ENCODE results near the gene CFAP77. TPM values are rescaled to one million over a fixed set of nuclear protein-coding genes. Genes with fewer than 3 reads are reported as not detected.

CFAP77 gene
- total RNA-seq, 1 experiment from 2014 or later, result not detected

GRCh38 chr9:132404228-132404881 is 5.7 kb upstream of the CFAP77 start:
- in situ Hi-C loops (cut with HindIII; ENCODE audit: low pct_unique_long_range_greater_than_20kb, low sequenced_read_pairs), result no loop called here
- no peak for DNase-seq (ENCODE audit: low read depth, low spot score)

- in situ Hi-C loops (cut with HindIII; ENCODE audit: low pct_unique_long_range_greater_than_20kb, low sequenced_read_pairs), result no loop called here
- peak; percentile 95 for DNase-seq (ENCODE audit: low read depth, low spot score)
These were observed 3.4 kb upstream of the CFAP77 start, which contains the start of gene TTF1 for GRCh38 chr9:132406554-132407122. Gene TTF1, minus strand, starts transcription at chr9:132406840. Its CDS starts 4,019 bp downstream, at chr9:132402821.

GRCh38 chr9:132407196-132407595 is 2.8 kb upstream of the CFAP77 start:
- in situ Hi-C loops (cut with HindIII; ENCODE audit: low pct_unique_long_range_greater_than_20kb, low sequenced_read_pairs), result no loop called here
- DNase-seq (ENCODE audit: low read depth, low spot score), result no peak

- DNase-seq (ENCODE audit: low read depth, low spot score), result no peak
- in situ Hi-C loops (cut with HindIII; ENCODE audit: low pct_unique_long_range_greater_than_20kb, low sequenced_read_pairs), result no loop called here
These were observed 1.5 kb upstream of the CFAP77 start for GRCh38 chr9:132408521-132408920.

- in situ Hi-C loops (cut with HindIII; ENCODE audit: low pct_unique_long_range_greater_than_20kb, low sequenced_read_pairs), result no loop called here
- no peak for DNase-seq (ENCODE audit: low read depth, low spot score)
These were observed 631 bp downstream of the CFAP77 start for GRCh38 chr9:132410642-132411041.

GRCh38 chr9:132411091-132411508 is 1.1 kb downstream of the CFAP77 start:
- in situ Hi-C loops (cut with HindIII; ENCODE audit: low pct_unique_long_range_greater_than_20kb, low sequenced_read_pairs), result no loop called here
- DNase-seq (ENCODE audit: low read depth, low spot score), result no peak

- DNase-seq (ENCODE audit: low read depth, low spot score), result peak; percentile 57
- in situ Hi-C loops (cut with HindIII; ENCODE audit: low pct_unique_long_range_greater_than_20kb, low sequenced_read_pairs), result no loop called here
These were observed 2.1 kb downstream of the CFAP77 start for GRCh38 chr9:132412089-132412488.

- DNase-seq (ENCODE audit: low read depth, low spot score), result no peak
- in situ Hi-C loops (cut with HindIII; ENCODE audit: low pct_unique_long_range_greater_than_20kb, low sequenced_read_pairs), result no loop called here
These were observed 3.9 kb downstream of the CFAP77 start for GRCh38 chr9:132413926-132414325.

GRCh38 chr9:132414731-132415130 is 4.7 kb downstream of the CFAP77 start:
- no peak for DNase-seq (ENCODE audit: low read depth, low spot score)
- in situ Hi-C loops (cut with HindIII; ENCODE audit: low pct_unique_long_range_greater_than_20kb, low sequenced_read_pairs), result no loop called here

GRCh38 chr9:132415181-132415580 is 5.2 kb downstream of the CFAP77 start:
- in situ Hi-C loops (cut with HindIII; ENCODE audit: low pct_unique_long_range_greater_than_20kb, low sequenced_read_pairs), result no loop called here
- no peak for DNase-seq (ENCODE audit: low read depth, low spot score)

- DNase-seq (ENCODE audit: low read depth, low spot score), result no peak
- in situ Hi-C loops (cut with HindIII; ENCODE audit: low pct_unique_long_range_greater_than_20kb, low sequenced_read_pairs), result no loop called here
These were observed 8.8 kb downstream of the CFAP77 start for GRCh38 chr9:132418726-132419363.

- in situ Hi-C loops (cut with HindIII; ENCODE audit: low pct_unique_long_range_greater_than_20kb, low sequenced_read_pairs), result no loop called here
- DNase-seq (ENCODE audit: low read depth, low spot score), result no peak
These were observed 12.6 kb downstream of the CFAP77 start for GRCh38 chr9:132422574-132422973.

- DNase-seq (ENCODE audit: low read depth, low spot score), result no peak
- in situ Hi-C loops (cut with HindIII; ENCODE audit: low pct_unique_long_range_greater_than_20kb, low sequenced_read_pairs), result no loop called here
These were observed 13.5 kb downstream of the CFAP77 start for GRCh38 chr9:132423503-132423902.

GRCh38 chr9:132424857-132425674 is 15.1 kb downstream of the CFAP77 start:
- no peak for DNase-seq (ENCODE audit: low read depth, low spot score)
- in situ Hi-C loops (cut with HindIII; ENCODE audit: low pct_unique_long_range_greater_than_20kb, low sequenced_read_pairs), result no loop called here

GRCh38 chr9:132425675-132426062 is 15.7 kb downstream of the CFAP77 start:
- in situ Hi-C loops (cut with HindIII; ENCODE audit: low pct_unique_long_range_greater_than_20kb, low sequenced_read_pairs), result no loop called here
- DNase-seq (ENCODE audit: low read depth, low spot score), result no peak

- DNase-seq (ENCODE audit: low read depth, low spot score), result no peak
- in situ Hi-C loops (cut with HindIII; ENCODE audit: low pct_unique_long_range_greater_than_20kb, low sequenced_read_pairs), result no loop called here
These were observed 16.8 kb downstream of the CFAP77 start for GRCh38 chr9:132426639-132427414.

- DNase-seq (ENCODE audit: low read depth, low spot score), result no peak
- in situ Hi-C loops (cut with HindIII; ENCODE audit: low pct_unique_long_range_greater_than_20kb, low sequenced_read_pairs), result no loop called here
These were observed 21.0 kb downstream of the CFAP77 start for GRCh38 chr9:132430998-132431397.

- in situ Hi-C loops (cut with HindIII; ENCODE audit: low pct_unique_long_range_greater_than_20kb, low sequenced_read_pairs), result no loop called here
- no peak for DNase-seq (ENCODE audit: low read depth, low spot score)
These were observed 24.9 kb downstream of the CFAP77 start for GRCh38 chr9:132434881-132435280.
